Heart right ventricle (tissue), 16 donors: Measurements from ENCODE around the gene EXOC8. TPM values are rescaled to one million over a fixed set of nuclear protein-coding genes. Genes with fewer than 3 reads are reported as not detected.

ENCODE experiments used
- ATAC-seq, 8 donors: fragments of 200-7000 bp; cut with Tn5 transposase; one replicate each; pipeline ENCODE4 v1.9.1; 2020; ENCODE audit warnings: mild to moderate bottlenecking in 8 of 8, moderate library complexity in 8 of 8, moderate number of reproducible peaks in 1 of 8
- DNase-seq, 2 donors: peaks; one replicate each; pipeline ENCODE4 v3.0.0-alpha.2; 2020
- H3K27ac ChIP-seq, 10 donors: fragments of 200-600 bp; sonication (generic) in 2 of 10; one replicate each; pipeline versions ENCODE4 v1.5.0 to v1.8.0; 2020 to 2022; ENCODE audit warnings: mild to moderate bottlenecking in 3 of 10
- H3K27me3 ChIP-seq, 7 donors: fragments of 200-600 bp; one replicate each; pipeline ENCODE4 v1.8.0; 2021 to 2022; ENCODE audit warnings: mild to moderate bottlenecking in 2 of 7
- H3K36me3 ChIP-seq, 9 donors: fragments of 200-600 bp; sonication (generic) in 1 of 9; one replicate each; pipeline versions ENCODE4 v1.5.0 to v1.8.0; 2020 to 2022; ENCODE audit warnings: mild to moderate bottlenecking in 2 of 9
- H3K4me1 ChIP-seq, 9 donors: fragments of 200-600 bp; sonication (generic) in 1 of 9; one replicate each; pipeline versions ENCODE4 v1.5.0 to v1.8.0; 2020 to 2022; ENCODE audit warnings: mild to moderate bottlenecking in 4 of 9
- H3K4me3 ChIP-seq, 10 donors: fragments of 200-600 bp; sonication (generic) in 2 of 10; one replicate each; pipeline versions ENCODE4 v1.5.0 to v1.8.0; 2020 to 2022; ENCODE audit warnings: mild to moderate bottlenecking in 7 of 10, moderate library complexity in 2 of 10
- H3K9me3 ChIP-seq, 11 donors: fragments of 200-600 bp in 10 of 11; sonication (generic) in 2 of 11; one replicate each; pipeline versions ENCODE4 v1.5.0 to v1.8.0; 2013 to 2022; ENCODE audit warnings: mild to moderate bottlenecking in 2 of 11, control low read depth in 1 of 11, moderate library complexity in 1 of 11
- WGBS, 2 donors: extraction: QIAGEN DNeasy Blood & Tissue Kit; methylation state at CpG; one replicate each; pipeline ENCODE4 v1.1.7; 2013; ENCODE audit warnings: inconsistent platforms in 1 of 2; 5-methylcytosine and 5-hydroxymethylcytosine counted together
- intact Hi-C, 10 donors: fragments of 100-400 bp; cut with DNase I; formaldehyde crosslinking; loops; one replicate each; pipeline versions ENCODE4 v1.11.1 to v1.14.2; 2022
- polyA plus RNA-seq, 2 donors: library from polyadenylated mRNA; stranded (reverse); fragments of 200-250 nt; gene quantifications; one replicate each; pipeline ENCODE4 v1.2.3, GENCODE V29; 2013
- total RNA-seq, 10 donors: library from RNA; stranded (reverse); fragmentation: NEBNext Ultra II Directional in 3 of 10; extraction: Animal tissue kit (Norgen Biotek cat#: 25700) in 3 of 10; gene quantifications; one replicate each; pipeline versions ENCODE4 v1.2.1 to v1.2.4, GENCODE V29; 2021 to 2023
- TF ChIP-seq, protein P1 (sequence below), 9 donors: fragments of 200-600 bp; sonication (generic) in 2 of 9; IDR thresholded peaks; one replicate each; pipeline versions ENCODE4 v1.5.0 to v1.8.0; 2021 to 2022; ENCODE audit warnings: antibody characterized with exemption in 9 of 9, mild to moderate bottlenecking in 5 of 9, moderate library complexity in 1 of 9
- donor health status: Arrhythmogenic right ventricular cardiomyopathy.
- donor health status: ischemic (EF 13 %, LVEDD 7.1; RV severe dilation, severe dysfunction).
- donor health status: healthy with polysubstance abuse.
- donor health status: DM: no; HTN: yes; CAD: no.
- donor health status: DM: no; HTN: no; CAD: no.
- donor health status: ischemic (EF 25% LVEDD 6.9; RV normal size, moderate dysfunction).
- donor health status: ischemic (EF 25% LVEDD 5.7; RV mildly dilated, moderate dysfunction).
- donor health status: healthy.
- donor health status: DM: yes; HTN: yes; CAD: no.
- donor health status: Ischemic cardiomyopathy.
- donor health status: ischemic (EF 35%, LVEDD 5.7; RV mildly dilated, moderate dysfunction).
- donor health status: nonischemic (EF 11% LVEDD 7.7; RV severe dilation, severe dysfunction).
- donor health status: DM: yes; HTN: yes; CAD: no.
- donor health status: PGD.
- donor health status: ischemic (EF 29% LVEDD 5.4; RV normal size, mild dysfunction).
- donor health status: nonischemic (EF 23%, LVEDD 6.1; RV moderate dilation, normal function).

EXOC8 gene
- total and polyA plus RNA-seq, 12 donors, result 3.5 to 16.7 (median 12.4) TPM

DNA sequence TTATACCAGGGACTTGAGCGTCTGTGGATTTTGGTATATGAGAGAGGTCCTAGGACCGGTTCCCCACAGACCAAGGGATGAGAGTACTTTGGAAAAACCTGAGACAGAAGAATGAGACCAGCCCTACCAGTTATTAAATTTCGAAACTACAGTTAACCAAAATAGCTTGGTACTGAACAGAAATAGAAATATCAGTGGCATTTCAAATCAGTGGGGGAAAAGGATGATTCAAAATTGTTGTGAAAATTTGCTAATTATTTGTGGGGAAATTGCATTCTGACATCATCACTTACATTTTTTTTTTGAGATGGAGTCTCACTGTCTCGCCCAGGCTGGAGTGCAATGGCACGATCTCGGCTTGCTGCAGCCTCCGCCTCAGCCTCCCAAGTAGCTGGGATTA lies 8.2 kb downstream of the EXOC8 start:
- Histone ChIP-seq H3K36me3 (peaks cover 0 to 37% (median 0%) of the 10 kb centered on the region in 9 donors), H3K27ac (no peak overlapping the region), H3K4me3 (no peak overlapping the region), H3K4me1 (peaks cover 6 to 23% (median 19%) of the 10 kb centered on the region in 9 donors), H3K27me3 (no peaks in the 10 kb centered on the region), H3K9me3 (no peaks in the 10 kb centered on the region)
- 94 to 95% methylated on average over 7 of the region's 7 CpGs for WGBS, 2 donors
- TF ChIP-seq, protein P1, sequence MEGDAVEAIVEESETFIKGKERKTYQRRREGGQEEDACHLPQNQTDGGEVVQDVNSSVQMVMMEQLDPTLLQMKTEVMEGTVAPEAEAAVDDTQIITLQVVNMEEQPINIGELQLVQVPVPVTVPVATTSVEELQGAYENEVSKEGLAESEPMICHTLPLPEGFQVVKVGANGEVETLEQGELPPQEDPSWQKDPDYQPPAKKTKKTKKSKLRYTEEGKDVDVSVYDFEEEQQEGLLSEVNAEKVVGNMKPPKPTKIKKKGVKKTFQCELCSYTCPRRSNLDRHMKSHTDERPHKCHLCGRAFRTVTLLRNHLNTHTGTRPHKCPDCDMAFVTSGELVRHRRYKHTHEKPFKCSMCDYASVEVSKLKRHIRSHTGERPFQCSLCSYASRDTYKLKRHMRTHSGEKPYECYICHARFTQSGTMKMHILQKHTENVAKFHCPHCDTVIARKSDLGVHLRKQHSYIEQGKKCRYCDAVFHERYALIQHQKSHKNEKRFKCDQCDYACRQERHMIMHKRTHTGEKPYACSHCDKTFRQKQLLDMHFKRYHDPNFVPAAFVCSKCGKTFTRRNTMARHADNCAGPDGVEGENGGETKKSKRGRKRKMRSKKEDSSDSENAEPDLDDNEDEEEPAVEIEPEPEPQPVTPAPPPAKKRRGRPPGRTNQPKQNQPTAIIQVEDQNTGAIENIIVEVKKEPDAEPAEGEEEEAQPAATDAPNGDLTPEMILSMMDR (IDR thresholded peaks at IDR 0.05), result no peak
- no peak for ATAC-seq
- no peak for DNase-seq
- intact Hi-C loops, result no loop called here

- TF ChIP-seq, protein P1 (IDR thresholded peaks at IDR 0.05), result no peak
- Histone ChIP-seq H3K27ac (no peak overlapping the region), H3K27me3 (no peaks in the 10 kb centered on the region), H3K4me1 (peaks cover 0 to 5% (median under 1%) of the 10 kb centered on the region in 9 donors), H3K9me3 (no peaks in the 10 kb centered on the region), H3K4me3 (no peak overlapping the region), H3K36me3 (peaks cover 0 to 18% (median 0%) of the 10 kb centered on the region in 9 donors)
- ATAC-seq (no peak), DNase-seq (no peak)
- WGBS, 2 donors, result 78 to 81% methylated on average over 5 of the region's 5 CpGs
- intact Hi-C loops, result no loop called here
Observed at GRCh38 chr1:231327617-231328016, 10.0 kb downstream of the EXOC8 start.

- Histone ChIP-seq H3K4me3 (no peak overlapping the region), H3K4me1 (no peaks in the 10 kb centered on the region), H3K27me3 (no peaks in the 10 kb centered on the region), H3K9me3 (no peaks in the 10 kb centered on the region), H3K27ac (no peak overlapping the region), H3K36me3 (peaks cover 0 to 7% (median 0%) of the 10 kb centered on the region in 9 donors)
- 77 to 92% methylated on average over 1 of the region's 1 CpG for WGBS, 2 donors
- TF ChIP-seq, protein P1 (IDR thresholded peaks at IDR 0.05), result no peak
- no peak for ATAC-seq
- intact Hi-C loops, result no loop called here
- DNase-seq, result no peak
Observed at GRCh38 chr1:231326248-231326647, 11.4 kb downstream of the EXOC8 start.

DNA sequence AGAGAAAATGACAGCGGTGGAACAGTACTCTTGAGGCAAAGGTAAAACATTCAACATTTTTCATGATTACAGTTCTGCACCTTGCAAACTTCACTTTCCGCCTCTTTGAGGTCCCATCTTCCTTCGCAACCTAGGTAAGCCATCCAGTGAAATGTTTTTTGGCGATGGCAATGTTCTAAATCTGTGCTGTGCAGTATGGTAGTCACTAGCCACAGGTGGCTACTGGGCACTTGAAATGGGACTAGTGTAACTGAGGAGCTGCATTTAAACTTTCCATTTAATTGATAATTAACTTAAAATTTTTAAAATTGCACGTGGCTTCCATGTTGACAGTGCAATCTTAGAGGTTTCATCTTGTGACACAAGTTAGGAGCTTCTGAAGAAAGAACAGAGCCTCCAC lies 13.0 kb downstream of the EXOC8 start:
- Histone ChIP-seq H3K9me3 (no peaks in the 10 kb centered on the region), H3K27me3 (no peaks in the 10 kb centered on the region), H3K27ac (no peak overlapping the region), H3K36me3 (no peaks in the 10 kb centered on the region), H3K4me1 (no peaks in the 10 kb centered on the region), H3K4me3 (no peak overlapping the region)
- ATAC-seq, result no peak
- intact Hi-C loops, result no loop called here
- WGBS, 2 donors, result 81 to 85% methylated on average over 5 of the region's 5 CpGs
- TF ChIP-seq, protein P1 (IDR thresholded peaks at IDR 0.05), result no peak
- no peak for DNase-seq
